8988T (cell line): ENCODE data around the gene MTARC1.

ENCODE experiments used
- DNase-seq: peaks from one replicate; pipeline ENCODE4 v3.0.0; 2011

MTARC1 gene

DNA sequence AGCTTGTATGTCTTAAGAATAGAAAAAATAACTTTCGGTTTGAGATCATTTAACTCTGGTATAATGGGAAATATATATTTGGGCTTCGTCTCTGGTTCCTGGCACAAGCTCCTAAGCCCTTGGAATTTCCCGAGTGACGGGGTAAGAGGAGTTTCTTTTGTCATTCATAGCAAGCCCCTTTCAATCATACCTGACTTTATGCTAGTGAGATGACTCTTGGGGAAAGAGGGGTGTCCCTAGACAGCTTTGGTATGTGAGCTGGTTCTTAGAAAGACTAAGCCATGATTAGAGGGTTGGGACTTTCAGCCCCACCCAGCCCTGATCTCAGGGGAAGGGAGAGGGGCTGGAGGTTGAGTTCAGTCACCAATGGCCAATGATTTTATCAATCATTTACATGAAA lies 13.9 kb upstream of the MTARC1 start:
- DNase-seq = no peak

DNA sequence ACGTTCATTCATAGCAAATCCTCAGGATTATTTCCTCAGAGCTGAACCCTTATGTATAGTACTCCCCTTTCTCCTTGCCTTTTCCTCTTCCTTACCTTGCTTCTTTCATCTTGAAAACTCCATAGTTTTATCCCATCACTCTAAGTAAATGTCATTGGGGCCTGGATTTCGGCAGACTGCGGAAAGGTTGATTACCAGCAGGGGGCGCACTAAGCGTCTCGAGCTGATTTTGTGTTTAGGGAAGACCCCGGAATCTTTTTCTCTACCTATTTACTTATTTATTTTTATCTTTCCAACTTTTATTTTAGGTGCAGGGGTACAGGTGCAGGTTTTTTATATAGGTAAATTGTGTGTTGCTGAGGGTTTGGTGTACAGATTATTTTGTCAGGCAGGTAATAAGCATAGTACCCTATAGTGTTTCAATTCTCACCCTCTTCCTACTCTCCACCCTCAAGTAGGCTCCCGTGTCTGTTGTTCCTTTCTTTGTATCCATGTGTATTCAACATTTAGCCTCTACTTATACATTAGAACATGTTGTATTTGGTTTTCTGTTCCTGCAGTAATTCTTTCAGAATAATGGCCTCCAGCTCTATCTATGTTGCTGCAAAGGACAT lies 11.4 kb upstream of the MTARC1 start:
- DNase-seq = no peak

DNA sequence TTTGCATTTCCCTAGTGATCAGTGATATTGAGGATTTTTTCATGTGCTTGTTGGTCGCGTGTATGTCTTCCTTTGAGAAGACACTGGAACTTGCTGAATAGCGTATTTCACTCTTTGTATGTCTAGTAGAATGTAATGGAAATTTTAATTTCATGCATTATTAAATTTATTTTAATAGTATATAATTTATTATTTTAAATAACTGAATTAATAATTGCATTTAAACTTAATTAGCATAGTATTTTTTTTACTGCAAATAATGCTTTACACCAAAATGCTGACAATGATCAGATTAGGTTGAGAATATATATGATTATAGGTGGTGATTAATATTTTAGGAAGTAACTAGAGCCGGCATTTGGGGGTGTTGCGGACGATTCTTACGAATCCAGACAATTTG lies 10.5 kb upstream of the MTARC1 start:
- DNase-seq = no peak

DNA sequence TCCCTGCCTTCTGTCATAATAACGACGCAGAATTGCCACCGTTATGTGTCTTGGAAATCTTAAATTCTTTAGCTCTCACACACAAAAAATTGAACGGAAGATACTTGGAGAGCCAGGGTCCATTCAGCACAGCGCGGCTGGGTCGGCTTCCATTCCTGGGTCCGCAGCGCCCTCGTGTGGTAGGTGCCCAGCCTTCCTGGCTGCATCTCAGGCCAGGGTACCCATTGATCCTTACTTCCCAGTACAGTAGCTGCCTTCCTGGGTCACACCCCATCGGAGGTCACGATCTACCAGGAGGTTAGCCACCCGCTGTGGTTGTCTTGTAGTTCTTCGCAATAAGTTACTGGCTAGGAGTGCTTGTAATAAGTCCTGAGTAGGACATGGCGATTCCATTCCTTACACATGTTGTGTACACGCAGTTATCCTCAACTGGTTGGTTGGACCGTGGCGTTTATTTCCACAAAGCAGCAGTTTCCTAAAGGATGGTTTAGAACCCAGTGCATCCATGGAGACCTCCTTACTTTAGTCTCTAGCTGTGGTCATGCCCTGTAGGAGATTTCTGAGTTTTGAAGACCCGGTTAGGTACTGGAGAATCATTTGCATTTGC lies 9.9 kb upstream of the MTARC1 start:
- DNase-seq = peak; percentile 66

DNA sequence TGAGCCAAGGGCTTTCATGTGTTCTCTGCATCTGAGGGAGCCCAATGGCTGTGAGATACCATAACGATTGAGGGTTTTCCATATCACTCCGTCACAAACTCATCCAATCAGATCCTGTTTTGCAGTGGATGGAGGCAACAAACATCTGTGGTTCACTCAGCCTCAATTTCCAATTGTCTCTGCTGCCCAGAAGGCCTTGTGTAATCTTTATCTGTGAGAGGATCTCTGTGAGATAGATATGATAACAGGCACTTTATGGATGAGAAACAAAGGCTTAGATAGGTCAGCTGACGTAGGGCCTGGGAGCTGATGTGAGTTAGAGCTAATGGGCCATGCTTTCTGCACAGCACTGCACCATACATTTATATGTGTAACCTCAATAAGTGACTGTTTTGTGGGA lies 3.3 kb upstream of the MTARC1 start:
- DNase-seq = no peak

DNA sequence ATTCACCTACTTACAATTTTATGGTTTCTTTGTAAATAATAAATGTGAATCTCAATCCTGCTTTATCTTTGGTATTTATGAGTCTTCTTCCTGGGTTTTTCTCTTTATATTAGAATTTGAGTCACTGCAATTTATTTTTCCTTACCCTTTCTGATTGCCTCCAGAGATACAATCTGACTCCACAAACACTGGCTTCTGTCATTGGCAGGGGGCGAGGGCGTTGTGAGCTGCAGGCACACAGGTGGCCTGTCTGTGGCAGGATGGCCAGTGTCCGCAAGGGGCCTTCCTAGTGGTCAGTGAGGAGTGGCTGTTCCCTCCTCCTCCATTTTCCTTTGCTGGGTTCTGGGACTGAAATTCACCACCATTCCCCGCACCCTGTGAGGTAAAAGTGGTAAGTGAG lies 2.0 kb upstream of the MTARC1 start:
- DNase-seq = no peak

DNA sequence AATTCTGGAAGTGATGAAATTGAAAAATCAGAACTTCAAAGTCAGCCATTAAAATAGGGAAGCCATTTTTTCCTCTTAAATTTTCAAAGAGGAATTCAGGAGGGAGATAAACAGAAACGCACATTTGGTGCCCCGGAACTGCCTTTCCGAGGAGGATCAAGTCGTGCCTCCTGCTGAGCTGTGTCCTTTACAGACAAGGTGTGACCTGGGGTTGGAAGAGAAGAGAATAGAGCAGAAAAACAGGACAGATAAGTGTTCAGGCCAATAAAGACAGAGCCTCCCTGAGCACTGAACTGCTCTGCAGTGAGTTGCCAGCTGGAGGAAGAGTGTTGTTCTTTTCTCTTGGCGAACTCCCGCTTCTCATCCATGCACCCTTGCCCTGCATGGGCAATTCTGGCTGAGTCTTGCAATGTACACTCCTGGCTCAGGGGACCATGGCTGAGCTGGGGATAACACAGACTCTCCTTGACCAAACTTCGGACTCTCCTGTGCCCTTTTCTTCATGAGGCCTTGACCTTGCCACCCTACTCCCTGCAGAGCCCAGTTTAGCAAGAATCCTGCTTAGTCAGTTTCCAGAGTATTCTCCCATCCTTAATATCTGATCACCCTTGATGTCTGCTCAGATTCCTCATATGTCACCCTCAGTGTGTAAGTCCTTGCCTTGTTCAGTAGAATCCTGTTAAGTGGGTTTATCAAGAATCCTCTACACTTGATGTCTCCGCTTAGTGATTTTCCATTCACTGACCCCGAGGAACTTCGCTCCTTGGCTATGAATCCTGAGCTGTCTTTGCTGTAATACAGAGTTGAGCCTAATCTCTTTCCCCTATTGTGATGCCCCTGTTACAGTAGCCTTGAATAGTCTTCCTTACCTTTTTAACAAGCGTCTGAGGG lies 1.3 kb upstream of the MTARC1 start:
- DNase-seq = no peak

DNA sequence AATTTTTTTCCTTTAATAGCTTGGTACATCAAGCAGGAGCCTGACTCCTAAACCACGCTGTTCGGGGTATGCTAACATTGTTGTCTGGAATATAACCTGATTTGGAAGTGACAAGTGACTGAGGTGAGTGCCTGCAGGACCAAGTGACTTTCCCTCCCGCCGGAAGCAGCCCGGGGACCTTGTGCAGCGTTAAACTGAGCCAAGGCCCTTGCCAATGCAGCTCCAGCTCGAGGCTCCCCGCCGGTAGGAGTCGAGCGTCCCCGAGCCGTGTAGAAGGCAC lies 716 bp upstream of the MTARC1 start:
- no peak for DNase-seq

DNA sequence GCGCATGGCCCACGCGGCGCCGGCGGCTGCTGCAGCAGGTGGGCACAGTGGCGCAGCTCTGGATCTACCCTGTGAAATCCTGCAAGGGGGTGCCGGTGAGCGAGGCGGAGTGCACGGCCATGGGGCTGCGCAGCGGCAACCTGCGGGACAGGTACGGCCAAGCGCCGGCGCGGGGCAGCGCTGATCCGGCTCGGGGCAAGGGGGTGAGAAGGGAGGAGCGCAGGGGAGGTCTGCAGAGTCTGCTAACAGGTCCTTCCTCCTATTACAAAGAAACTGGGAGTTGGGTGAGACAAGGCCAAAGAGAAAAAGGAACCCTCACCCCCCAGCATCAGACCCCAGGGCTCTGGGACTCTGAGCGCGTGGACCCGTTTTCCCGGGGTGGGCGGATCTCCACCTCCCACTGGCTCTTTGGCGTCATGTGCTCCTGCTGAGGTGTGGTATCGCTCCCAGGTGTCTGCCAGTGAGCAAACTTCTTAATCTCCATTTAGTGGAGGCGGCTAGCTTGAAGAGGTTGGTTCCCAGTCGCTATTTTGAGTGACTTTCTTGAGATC lies 431 bp downstream of the MTARC1 start:
- DNase-seq = peak; percentile 56

DNA sequence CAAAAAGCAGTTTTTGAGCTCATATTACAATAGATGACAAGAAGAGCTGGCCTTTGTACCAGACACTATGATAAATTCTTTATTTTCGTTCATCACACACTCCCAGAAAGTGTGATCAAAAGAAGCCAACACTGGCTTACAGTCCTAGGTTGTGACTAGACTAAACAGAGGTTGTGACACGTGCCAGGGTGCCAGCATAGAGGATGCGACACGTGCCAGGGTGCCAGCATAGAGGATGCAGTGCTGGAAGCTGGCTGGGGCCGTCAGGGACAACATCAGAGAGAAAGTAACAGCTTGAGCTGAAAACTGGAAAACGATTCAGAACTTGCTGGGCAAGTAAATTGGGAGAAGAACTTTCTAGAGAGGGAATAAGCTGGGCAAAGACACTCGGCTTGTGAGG lies 2.2 kb downstream of the MTARC1 start:
- no peak for DNase-seq

DNA sequence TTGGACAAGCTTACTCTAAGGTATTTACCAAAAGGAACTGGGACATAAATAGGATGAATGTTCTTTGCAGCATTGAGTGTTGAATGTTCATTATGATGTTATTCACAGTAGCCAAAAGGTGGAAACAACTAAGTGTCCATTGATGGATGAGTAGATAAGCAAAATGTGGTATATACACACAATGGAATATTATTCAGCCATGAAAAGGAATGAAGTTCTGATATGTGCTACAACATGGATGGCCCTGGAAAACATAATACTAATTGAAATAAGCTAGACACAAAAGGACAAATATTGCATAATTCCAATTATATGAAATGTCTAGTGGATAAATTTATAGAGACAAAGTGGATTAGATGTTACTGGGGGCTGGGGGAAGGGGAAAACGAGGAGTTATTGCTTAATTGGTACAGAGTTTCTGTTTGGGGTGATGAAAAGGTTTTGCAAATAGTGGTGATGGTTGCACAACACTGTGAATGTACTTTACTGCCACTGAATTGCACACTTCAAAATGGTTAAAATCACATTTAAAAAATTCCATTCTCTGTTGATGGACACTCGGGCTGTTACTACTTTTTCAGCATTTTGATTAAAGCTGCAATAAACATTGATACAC lies 2.9 kb downstream of the MTARC1 start:
- DNase-seq = no peak

DNA sequence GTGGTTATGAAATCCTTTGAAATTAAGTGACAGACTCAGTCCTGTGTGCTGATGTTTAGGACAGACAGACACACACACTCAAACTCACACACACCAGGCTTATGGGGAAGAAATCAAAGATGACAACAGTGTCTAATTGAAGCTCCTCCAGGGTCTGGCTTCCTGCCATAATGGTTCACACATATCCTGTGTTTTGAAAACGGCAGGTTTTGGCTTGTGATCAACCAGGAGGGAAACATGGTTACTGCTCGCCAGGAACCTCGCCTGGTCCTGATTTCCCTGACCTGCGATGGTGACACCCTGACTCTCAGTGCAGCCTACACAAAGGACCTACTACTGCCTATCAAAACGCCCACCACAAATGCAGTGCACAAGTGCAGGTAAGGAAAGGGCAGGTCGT lies 4.6 kb downstream of the MTARC1 start:
- no peak for DNase-seq

DNA sequence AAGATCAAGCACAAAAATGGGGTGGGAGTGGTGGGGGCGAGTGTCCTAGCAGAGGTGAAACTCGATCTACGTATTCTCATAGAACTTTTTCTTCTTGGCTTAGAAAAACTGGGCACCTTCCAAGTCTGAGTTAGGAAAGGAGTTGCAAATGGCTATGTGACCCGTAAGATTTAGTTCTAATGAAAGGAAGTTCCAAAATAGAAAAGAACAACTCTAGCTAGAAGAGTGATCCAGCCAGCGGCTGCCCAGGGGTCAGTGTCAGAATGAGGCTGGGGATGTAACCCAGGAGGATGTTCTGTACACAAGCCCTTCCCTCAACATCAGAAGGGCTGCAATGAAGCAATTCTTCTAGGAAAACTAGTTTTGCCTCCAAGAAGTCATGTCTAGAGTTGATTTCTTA lies 5.2 kb downstream of the MTARC1 start:
- no peak for DNase-seq

DNA sequence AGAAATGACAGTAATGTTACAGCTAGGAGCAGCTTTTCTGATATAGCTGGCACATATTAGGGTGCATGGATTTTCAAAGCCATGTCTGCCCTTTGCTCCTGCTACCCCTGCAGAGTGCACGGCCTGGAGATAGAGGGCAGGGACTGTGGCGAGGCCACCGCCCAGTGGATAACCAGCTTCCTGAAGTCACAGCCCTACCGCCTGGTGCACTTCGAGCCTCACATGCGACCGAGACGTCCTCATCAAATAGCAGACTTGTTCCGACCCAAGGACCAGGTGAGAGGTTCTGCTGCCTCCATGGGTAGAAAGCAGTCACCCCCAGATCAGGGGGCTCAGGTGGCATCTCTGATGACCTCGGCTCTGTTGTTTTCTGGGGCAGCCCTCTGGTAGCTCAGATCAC lies 9.8 kb downstream of the MTARC1 start:
- no peak for DNase-seq

DNA sequence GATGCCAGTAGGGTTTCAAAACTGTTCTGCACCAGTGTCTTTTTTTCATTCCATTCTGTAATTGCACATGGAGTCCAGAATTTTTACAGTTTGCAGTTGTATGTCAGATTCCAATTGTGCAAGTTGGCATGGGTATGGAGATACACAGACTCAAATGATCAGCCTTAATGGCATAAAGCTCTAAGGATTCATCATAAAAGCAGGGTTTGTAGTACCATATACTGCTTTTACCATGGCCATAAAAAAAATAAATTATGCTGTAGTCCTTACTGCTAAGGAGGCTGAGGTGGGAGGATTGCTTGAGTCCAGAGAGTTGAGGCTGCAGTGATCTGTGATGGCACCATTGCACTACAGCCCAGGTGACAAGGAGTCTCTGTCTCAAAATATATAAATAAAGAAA lies 10.3 kb downstream of the MTARC1 start:
- no peak for DNase-seq

DNA sequence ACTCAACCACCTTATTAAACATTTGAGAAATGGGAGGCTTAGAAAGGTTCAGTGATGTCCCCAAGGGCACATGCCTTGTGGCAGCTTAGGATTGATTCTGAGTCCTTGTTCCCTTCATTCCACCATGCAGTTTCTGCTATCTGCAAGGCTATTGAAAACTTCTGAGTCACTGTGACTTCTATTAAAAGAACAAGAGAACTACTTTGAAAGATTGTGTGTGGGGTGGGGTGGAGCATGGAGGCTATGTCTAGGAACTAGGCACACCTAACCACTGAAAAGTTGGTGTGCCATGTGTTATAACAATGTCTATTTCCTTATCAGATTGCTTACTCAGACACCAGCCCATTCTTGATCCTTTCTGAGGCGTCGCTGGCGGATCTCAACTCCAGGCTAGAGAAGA lies 10.8 kb downstream of the MTARC1 start:
- DNase-seq = no peak

DNA sequence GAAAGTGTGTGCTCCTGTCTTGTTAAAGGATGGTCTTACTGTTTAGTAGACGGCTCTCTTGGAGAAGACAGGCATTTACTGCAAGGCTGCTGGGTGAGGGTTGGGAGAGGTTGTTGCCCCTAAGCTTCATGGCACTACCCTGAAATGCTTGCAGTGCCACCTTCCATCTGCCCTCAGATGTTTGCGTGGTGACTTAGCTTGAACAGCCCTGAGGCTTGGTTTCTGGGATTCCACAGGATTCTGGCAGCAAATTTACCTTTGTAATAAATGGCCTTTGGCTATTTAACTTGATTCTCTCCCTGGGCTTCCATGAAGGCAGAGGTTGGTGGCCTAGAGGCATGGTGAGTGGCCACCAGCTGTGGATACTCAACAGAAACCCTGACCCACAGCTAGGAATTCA lies 11.6 kb downstream of the MTARC1 start:
- DNase-seq = no peak

DNA sequence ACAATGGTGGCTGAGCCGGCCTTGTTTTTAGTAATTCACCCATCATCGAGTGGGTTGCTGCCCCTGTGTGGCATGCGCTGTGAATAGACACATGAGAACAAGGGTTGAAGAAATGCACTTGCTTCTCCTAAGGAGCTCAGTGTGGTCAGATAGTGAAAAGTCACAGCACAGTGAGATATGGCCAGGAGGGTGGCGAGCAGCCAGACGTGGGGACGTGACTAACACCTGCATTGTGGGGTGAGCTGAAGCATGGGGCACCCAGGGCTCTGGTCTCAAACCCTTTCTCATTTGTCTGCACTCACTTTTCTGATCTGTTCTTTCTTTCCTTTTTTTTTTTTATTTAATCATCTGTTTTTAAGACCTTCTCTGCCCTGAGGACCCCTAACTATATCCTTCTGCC lies 13.5 kb downstream of the MTARC1 start:
- DNase-seq = no peak

DNA sequence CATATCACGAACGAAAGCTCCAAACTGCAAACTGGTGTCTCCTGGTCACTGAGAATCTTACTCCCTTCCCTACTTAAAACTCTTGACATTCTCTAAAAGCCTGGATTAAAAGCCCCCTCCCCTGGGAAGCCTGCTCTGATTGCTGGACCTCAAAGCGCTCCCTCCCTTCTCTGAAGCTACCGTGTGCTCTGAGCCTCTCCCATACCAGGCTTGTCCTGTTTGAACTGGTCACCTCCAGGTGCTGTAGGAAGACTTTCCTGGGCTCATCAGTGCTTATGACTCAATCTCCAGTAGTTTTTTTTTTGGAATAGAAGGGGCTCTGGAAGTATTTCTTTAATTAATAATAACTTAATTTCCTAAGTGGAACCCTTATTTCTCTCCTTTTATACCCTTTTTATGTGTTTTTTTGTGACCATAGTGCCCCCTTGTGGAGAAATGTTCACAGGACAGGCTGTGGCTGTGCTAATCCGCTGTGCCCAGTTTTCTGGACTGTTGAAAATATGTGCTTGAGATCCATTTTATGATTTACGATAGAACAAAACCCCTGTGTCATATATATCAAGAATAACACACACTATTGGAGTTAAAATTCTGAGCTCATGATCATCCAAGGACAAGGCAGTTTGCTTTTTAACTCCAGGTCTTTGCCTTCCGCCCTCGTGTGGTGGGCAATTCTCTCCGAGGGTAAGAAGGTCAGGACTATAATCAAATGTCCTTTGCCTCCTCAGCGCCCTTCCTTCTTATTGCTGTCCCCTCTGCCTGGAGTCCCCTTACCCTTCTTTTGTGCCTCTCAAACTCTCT lies 16.9 kb downstream of the MTARC1 start:
- DNase-seq = no peak

DNA sequence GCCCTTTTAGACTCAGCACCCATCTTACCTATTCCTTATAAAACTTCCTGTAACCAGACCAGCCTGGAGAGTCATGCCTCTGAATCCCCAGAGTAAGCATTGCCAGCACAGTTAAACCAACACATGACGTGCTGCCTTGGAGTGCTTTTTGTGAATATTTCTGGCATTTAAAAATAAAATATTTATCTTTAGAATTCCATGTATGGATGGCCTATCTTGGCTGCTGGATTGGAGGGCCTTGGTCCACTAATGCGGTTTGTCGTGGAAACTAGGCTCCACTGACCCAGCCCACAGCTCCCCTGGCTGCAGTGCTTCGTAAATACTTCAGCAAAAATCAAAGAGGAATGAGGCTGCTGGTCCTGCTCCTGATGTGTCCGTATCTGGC lies 17.5 kb downstream of the MTARC1 start:
- no peak for DNase-seq

DNA sequence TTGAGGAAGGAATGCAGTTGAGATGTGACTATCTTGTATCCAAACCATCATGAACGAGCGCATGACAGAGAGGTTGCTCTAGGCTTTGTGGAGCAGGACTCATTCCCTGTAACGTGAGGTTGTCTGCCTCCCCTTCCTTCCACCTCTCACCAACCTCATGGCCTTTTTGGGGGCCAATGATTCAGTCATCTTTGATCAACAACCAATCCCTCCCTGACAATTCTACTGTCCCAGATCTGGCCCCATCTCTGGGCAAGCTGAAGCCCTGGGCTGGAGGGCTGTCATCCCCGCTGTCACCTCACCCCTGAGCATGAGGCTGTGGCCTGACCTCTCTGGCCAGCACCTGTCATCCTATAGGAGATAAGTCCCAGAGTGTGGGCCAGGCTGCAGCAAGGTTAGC lies 19.7 kb downstream of the MTARC1 start:
- DNase-seq = no peak

DNA sequence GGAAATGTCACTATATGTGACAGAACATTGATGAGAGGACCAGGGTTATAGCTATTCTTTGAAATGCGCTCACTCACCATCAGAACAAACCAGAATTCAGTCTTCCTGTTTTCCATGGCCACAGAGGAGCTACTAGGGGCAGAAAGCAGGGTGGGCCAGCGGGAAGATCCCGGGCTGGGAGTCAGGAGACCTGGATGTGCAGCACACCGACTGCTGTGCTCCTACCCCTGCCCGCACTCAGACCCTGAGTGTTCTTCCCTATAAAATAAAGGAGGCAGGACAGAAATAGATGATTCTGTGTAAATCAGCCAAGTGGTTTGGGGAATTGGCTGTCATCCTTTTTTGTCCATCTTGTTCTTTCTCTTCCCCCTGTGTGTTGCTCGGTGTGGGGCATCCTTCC lies 21.0 kb downstream of the MTARC1 start:
- no peak for DNase-seq
